Measurements from ENCODE around the gene SLCO3A1.

SLCO3A1 gene

GRCh38 chr15:92104072-92104471 is 250.6 kb downstream of the SLCO3A1 start:
- no peak for TF ChIP-seq CTCF (conservative IDR thresholded peaks at IDR 0.05; ENCODE audit: control insufficient read depth, insufficient read depth, low read depth, low read length)
- no peak overlapping the region for H3K4me3 ChIP-seq (ENCODE audit: control insufficient read depth, low read depth, low read length)
- no peak for DNase-seq (ENCODE audit: low read depth)

GRCh38 chr15:92105611-92106010 is 252.1 kb downstream of the SLCO3A1 start:
- no peak for DNase-seq (ENCODE audit: low read depth)
- no peak for TF ChIP-seq CTCF (conservative IDR thresholded peaks at IDR 0.05; ENCODE audit: control insufficient read depth, insufficient read depth, low read depth, low read length)
- H3K4me3 ChIP-seq (ENCODE audit: control insufficient read depth, low read depth, low read length), result no peak overlapping the region

- no peak overlapping the region for H3K4me3 ChIP-seq (ENCODE audit: control insufficient read depth, low read depth, low read length)
- no peak for TF ChIP-seq CTCF (conservative IDR thresholded peaks at IDR 0.05; ENCODE audit: control insufficient read depth, insufficient read depth, low read depth, low read length)
- DNase-seq (ENCODE audit: low read depth), result no peak
These were observed 254.0 kb downstream of the SLCO3A1 start for GRCh38 chr15:92107510-92107909.

GRCh38 chr15:92109191-92109873 is 255.8 kb downstream of the SLCO3A1 start:
- no peak for TF ChIP-seq CTCF (conservative IDR thresholded peaks at IDR 0.05; ENCODE audit: control insufficient read depth, insufficient read depth, low read depth, low read length)
- no peak for DNase-seq (ENCODE audit: low read depth)

GRCh38 chr15:92111291-92111690 is 257.8 kb downstream of the SLCO3A1 start:
- no peak for TF ChIP-seq CTCF (conservative IDR thresholded peaks at IDR 0.05; ENCODE audit: control insufficient read depth, insufficient read depth, low read depth, low read length)
- no peak overlapping the region for H3K4me3 ChIP-seq (ENCODE audit: control insufficient read depth, low read depth, low read length)
- DNase-seq (ENCODE audit: low read depth), result no peak

More at GRCh38 chr15:92109191-92109873, 255.8 kb downstream of the SLCO3A1 start:
- no peak overlapping the region for H3K4me3 ChIP-seq (ENCODE audit: control insufficient read depth, low read depth, low read length)

- peak; percentile 51 for DNase-seq (ENCODE audit: low read depth)
- no peak for TF ChIP-seq CTCF (conservative IDR thresholded peaks at IDR 0.05; ENCODE audit: control insufficient read depth, insufficient read depth, low read depth, low read length)
- no peak overlapping the region for H3K4me3 ChIP-seq (ENCODE audit: control insufficient read depth, low read depth, low read length)
These were observed 258.2 kb downstream of the SLCO3A1 start for GRCh38 chr15:92111751-92112150.

Measured in fibroblast of mammary gland (primary cell).